HAP-1 (cell line): ENCODE results near the gene RCN1.
"Not testable (repeated sequence)": the region's sequence is repeated elsewhere in the genome, so short reads cannot be mapped to it uniquely, and the experiment has no call there.

Experiments used
- DNase-seq, 2 experiments: peaks; one replicate each; pipeline ENCODE4 v3.0.0-alpha.2; 2016 to 2020; ENCODE audit warnings: low spot score in 2 of 2
- H3K27me3 ChIP-seq: fragments of 250-450 bp; sonication (Bioruptor Pico); 2 replicates; pipeline ENCODE4 v1.5.1; 2020; ENCODE audit warnings: low read depth, mild to moderate bottlenecking, moderate library complexity
- H3K36me3 ChIP-seq: fragments of 250-450 bp; sonication (Bioruptor Pico); replicated peaks from 2 replicates; pipeline ENCODE4 v1.5.1; 2020; ENCODE audit warnings: mild to moderate bottlenecking
- H3K4me1 ChIP-seq: fragments of 250-450 bp; sonication (Bioruptor Pico); 2 replicates; pipeline ENCODE4 v1.5.1; 2020; ENCODE audit warnings: mild to moderate bottlenecking
- H3K4me3 ChIP-seq: fragments of 250-450 bp; sonication (Bioruptor Pico); 2 replicates; pipeline ENCODE4 v1.5.1; 2020; ENCODE audit warnings: mild to moderate bottlenecking, moderate library complexity
- H3K9me3 ChIP-seq: fragments of 250-450 bp; sonication (Bioruptor Pico); 2 replicates; pipeline ENCODE4 v1.5.1; 2020; ENCODE audit warnings: mild to moderate bottlenecking, moderate library complexity
- in situ Hi-C: fragments of 300-500 bp; cut with MboI; formaldehyde crosslinking; loops from 3 replicates; pipeline ENCODE4 v1.14.3; 2020; ENCODE audit warnings: low sequenced_read_pairs, inconsistent platforms, mixed read lengths

The RCN1 gene

GRCh38 chr11:32087597-32087996 lies 3.3 kb upstream of the RCN1 start:
- H3K36me3 ChIP-seq: no peaks in the 10 kb centered on the region
- H3K9me3 ChIP-seq: no peaks in the 10 kb centered on the region
- no peak overlapping the region for H3K4me3 ChIP-seq
- no peak for DNase-seq
- peaks cover 18% of the 10 kb centered on the region for H3K4me1 ChIP-seq
- H3K27me3 ChIP-seq: peaks cover 16% of the 10 kb centered on the region
- in situ Hi-C loops: no loop called here

GRCh38 chr11:32088117-32088941 lies 2.5 kb upstream of the RCN1 start:
- peaks cover 22% of the 10 kb centered on the region for H3K4me1 ChIP-seq
- in situ Hi-C loops: no loop called here
- peak; percentile 43 to 65 for DNase-seq
- H3K9me3 ChIP-seq: no peaks in the 10 kb centered on the region
- H3K4me3 ChIP-seq: no peak overlapping the region
- H3K36me3 ChIP-seq: no peaks in the 10 kb centered on the region
- peaks cover 16% of the 10 kb centered on the region for H3K27me3 ChIP-seq

DNA sequence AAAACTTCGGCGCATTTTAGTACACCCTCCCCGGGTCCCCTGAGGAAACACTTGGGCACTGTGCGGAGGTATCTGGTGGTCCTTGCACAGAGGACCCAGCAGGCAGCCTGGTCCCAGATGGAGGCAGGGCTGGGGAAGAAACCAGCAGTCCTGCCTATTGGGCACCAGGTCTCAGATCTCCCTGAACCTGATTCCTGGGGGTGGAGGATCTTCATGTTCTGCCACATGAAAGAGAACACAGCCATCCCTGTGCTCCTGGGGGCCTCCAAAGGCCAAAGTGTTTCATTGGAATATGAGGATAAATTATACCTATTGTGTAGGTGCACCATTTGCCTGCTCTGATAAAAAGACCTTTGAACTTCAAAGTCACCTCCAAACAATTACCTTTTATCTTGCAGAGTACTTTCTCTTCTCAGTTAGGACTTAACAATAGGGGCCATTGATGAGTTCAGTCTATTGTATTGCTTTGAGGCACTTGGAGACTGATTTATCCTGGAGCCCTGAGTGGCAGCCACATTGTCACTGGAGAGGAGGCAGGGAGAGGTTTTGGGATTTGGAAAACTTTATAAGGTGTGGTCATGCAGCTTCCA lies 1.8 kb downstream of the RCN1 start:
- H3K9me3 ChIP-seq: no peaks in the 10 kb centered on the region
- peak overlapping the region; percentile 64 for H3K4me3 ChIP-seq
- peaks cover 25% of the 10 kb centered on the region for H3K4me1 ChIP-seq
- peak; percentile 54 to 63 for DNase-seq
- in situ Hi-C loops: no loop called here
- H3K27me3 ChIP-seq: no peaks in the 10 kb centered on the region
- peaks cover 7% of the 10 kb centered on the region for H3K36me3 ChIP-seq

- peaks cover 15% of the 10 kb centered on the region for H3K4me1 ChIP-seq
- DNase-seq: no peak
- H3K4me3 ChIP-seq: no peak overlapping the region
- H3K9me3 ChIP-seq: no peaks in the 10 kb centered on the region
- H3K27me3 ChIP-seq: no peaks in the 10 kb centered on the region
- in situ Hi-C loops: no loop called here
- H3K36me3 ChIP-seq: peaks cover 25% of the 10 kb centered on the region
Measured at GRCh38 chr11:32094923-32095322, 4.0 kb downstream of the RCN1 start.

- H3K27me3 ChIP-seq: no peaks in the 10 kb centered on the region
- peaks cover 56% of the 10 kb centered on the region for H3K36me3 ChIP-seq
- no peak overlapping the region for H3K4me3 ChIP-seq
- in situ Hi-C loops: no loop called here
- peaks cover 3% of the 10 kb centered on the region for H3K4me1 ChIP-seq
- DNase-seq: no peak
- no peaks in the 10 kb centered on the region for H3K9me3 ChIP-seq
Measured at GRCh38 chr11:32098142-32098903, 7.4 kb downstream of the RCN1 start.

DNA sequence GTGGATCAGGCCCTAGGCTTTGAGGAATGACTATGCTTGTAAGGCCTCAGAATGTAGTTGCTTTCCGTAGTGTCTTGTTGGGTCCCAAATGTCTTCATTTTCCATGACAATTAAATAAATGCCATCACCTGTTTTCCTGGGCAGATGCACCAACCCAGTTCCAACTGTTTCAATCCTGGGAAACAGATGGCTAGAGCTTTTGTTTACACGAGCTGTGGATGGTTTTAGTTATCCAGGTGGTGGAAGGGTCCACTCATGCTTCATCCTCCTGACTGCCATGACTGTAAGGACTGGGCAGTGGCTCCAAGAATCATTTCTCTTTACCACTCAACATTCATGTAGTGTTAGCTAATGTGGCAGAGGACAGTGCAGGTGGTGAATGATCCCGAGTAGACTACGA lies 8.6 kb downstream of the RCN1 start:
- H3K4me3 ChIP-seq: no peak overlapping the region

DNA sequence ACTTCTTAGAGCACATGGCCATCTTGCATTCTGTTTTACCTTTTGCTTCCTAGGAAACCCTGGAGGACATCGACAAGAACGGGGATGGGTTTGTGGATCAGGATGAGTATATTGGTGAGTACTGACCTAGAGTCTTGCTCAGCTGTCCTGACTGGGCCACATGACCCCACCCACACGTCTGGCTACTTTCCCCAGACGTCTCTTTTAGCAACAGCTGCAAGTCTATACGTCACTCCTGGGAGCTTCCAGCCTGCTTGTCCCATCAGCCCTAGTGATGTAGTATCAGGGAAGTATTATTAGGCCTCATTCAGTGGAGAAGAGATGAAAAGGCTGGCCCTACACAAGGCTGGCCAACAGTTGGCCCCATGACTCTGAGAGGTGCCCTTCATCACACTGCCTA lies 9.6 kb downstream of the RCN1 start:
- in situ Hi-C loops: no loop called here
- DNase-seq: no peak
- H3K36me3 ChIP-seq: peaks cover 66% of the 10 kb centered on the region
- no peak overlapping the region for H3K4me3 ChIP-seq
- no peaks in the 10 kb centered on the region for H3K9me3 ChIP-seq
- no peaks in the 10 kb centered on the region for H3K4me1 ChIP-seq
- H3K27me3 ChIP-seq: no peaks in the 10 kb centered on the region

More for the DNA sequence above, 8.6 kb downstream of the RCN1 start:
- Histone ChIP-seq H3K9me3 (no peaks in the 10 kb centered on the region), H3K36me3 (peaks cover 66% of the 10 kb centered on the region), H3K4me1 (no peaks in the 10 kb centered on the region), H3K27me3 (no peaks in the 10 kb centered on the region)
- no peak for DNase-seq
- in situ Hi-C loops: no loop called here

- H3K4me3 ChIP-seq: no peak overlapping the region
- peaks cover 66% of the 10 kb centered on the region for H3K36me3 ChIP-seq
- in situ Hi-C loops: no loop called here
- no peaks in the 10 kb centered on the region for H3K9me3 ChIP-seq
- no peaks in the 10 kb centered on the region for H3K27me3 ChIP-seq
- DNase-seq: no peak
- H3K4me1 ChIP-seq: no peaks in the 10 kb centered on the region
Measured at GRCh38 chr11:32101791-32102190, 10.9 kb downstream of the RCN1 start.

DNA sequence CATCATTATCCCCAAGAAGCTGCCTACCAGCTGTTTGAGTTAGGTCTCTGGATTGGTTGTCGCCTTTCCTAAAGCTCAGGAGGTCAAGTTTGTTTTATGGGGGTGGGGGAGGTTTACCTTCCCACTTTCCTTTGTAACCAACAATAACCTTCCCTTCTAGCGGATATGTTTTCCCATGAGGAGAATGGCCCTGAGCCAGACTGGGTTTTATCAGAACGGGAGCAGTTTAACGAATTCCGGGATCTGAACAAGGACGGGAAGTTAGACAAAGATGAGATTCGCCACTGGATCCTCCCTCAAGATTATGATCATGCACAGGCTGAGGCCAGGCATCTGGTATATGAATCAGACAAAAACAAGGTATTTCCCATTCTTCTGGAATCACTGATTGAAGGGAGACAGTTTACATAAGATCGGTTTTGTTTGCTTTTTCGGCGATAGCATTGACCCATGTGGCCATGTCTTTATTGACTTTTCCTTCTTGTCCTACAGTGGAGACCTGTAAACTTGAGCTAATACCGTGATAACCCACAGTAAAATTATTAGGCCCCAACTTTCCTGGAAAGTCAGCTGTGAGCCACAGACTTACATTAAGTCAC lies 12.3 kb downstream of the RCN1 start:
- DNase-seq, H3K9me3 ChIP-seq, H3K4me3 ChIP-seq, in situ Hi-C loops, H3K4me1 ChIP-seq, H3K27me3 ChIP-seq: not testable (repeated sequence)
- H3K36me3 ChIP-seq: peaks cover 53% of the 10 kb centered on the region

- in situ Hi-C loops: no loop called here
- no peaks in the 10 kb centered on the region for H3K4me1 ChIP-seq
- H3K9me3 ChIP-seq: no peaks in the 10 kb centered on the region
- no peak overlapping the region for H3K4me3 ChIP-seq
- DNase-seq: no peak
- no peaks in the 10 kb centered on the region for H3K27me3 ChIP-seq
- peaks cover 46% of the 10 kb centered on the region for H3K36me3 ChIP-seq
Measured at GRCh38 chr11:32103941-32104340, 13.1 kb downstream of the RCN1 start.

- DNase-seq: no peak
- in situ Hi-C loops: no loop called here
- peaks cover 29% of the 10 kb centered on the region for H3K36me3 ChIP-seq
Measured at GRCh38 chr11:32105871-32106560, 15.1 kb downstream of the RCN1 start.

DNA sequence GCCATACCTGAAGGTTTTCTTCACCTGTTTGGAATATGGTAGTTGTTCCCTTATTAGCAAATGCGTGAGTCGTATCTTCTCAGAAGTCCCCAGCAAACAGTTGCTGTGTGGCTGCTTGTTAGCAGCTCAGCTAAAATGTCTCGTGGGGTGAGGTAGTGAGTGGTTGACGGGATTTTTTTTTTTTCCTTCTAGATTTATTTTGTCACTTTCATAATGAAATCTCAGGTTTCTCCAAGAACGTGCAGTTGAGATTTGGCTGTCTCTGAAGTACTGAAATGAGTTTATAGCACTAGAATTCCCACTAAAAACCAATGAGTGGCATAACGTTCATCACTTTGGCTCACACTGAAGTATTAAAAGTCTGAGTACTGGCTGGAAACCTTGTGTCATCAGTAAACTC lies 16.8 kb downstream of the RCN1 start:
- DNase-seq: no peak

More at GRCh38 chr11:32105871-32106560, 15.1 kb downstream of the RCN1 start:
- Histone ChIP-seq H3K9me3 (no peaks in the 10 kb centered on the region), H3K4me3 (no peak overlapping the region), H3K4me1 (no peaks in the 10 kb centered on the region), H3K27me3 (no peaks in the 10 kb centered on the region)

GRCh38 chr11:32108576-32108975 lies 17.7 kb downstream of the RCN1 start:
- Histone ChIP-seq H3K9me3 (no peaks in the 10 kb centered on the region), H3K4me3 (no peak overlapping the region), H3K36me3 (peaks cover 7% of the 10 kb centered on the region; the same call in 1 of the 2 replicates), H3K4me1 (no peaks in the 10 kb centered on the region), H3K27me3 (no peaks in the 10 kb centered on the region; the same call in 1 of the 2 replicates)
- in situ Hi-C loops: no loop called here
- no peak for DNase-seq

More for the DNA sequence above, 16.8 kb downstream of the RCN1 start:
- no peaks in the 10 kb centered on the region; the same call in 1 of the 2 replicates for H3K27me3 ChIP-seq
- H3K4me3 ChIP-seq: no peak overlapping the region
- H3K4me1 ChIP-seq: no peaks in the 10 kb centered on the region
- in situ Hi-C loops: no loop called here
- H3K36me3 ChIP-seq: peaks cover 14% of the 10 kb centered on the region
- H3K9me3 ChIP-seq: no peaks in the 10 kb centered on the region
